NCI-H2171 (cell line): Measurements from ENCODE around the gene MYBBP1A.

Source experiments
- DNase-seq: peaks from one replicate; lab custom pipeline; 2025; lab: John Stamatoyannopoulos, UW

The MYBBP1A gene

DNA sequence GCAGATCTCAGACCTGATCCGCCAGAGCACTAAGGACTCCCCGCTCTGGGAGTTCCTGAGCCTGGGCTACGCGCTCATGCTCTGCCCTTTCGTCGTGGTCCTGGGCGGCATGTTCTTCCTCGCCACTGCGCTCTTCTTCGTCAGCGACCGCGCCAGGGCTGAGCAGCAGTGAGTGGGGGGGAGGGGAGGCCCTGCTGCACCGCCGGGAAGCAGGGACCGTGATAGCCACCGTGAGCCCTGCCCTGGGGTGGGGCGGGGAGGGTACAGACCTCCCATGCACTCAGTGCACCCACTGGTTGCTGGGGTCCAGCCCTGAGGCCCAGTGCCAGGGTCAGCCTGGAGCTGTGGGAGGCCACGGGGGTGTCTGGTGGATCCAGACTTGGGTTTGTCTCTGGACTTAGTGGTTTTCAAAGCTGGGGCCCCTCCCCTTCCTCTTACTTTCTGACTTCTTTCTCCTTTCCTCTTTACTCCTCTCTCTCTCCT lies 18.9 kb downstream of the MYBBP1A start:
- DNase-seq, result no peak

DNA sequence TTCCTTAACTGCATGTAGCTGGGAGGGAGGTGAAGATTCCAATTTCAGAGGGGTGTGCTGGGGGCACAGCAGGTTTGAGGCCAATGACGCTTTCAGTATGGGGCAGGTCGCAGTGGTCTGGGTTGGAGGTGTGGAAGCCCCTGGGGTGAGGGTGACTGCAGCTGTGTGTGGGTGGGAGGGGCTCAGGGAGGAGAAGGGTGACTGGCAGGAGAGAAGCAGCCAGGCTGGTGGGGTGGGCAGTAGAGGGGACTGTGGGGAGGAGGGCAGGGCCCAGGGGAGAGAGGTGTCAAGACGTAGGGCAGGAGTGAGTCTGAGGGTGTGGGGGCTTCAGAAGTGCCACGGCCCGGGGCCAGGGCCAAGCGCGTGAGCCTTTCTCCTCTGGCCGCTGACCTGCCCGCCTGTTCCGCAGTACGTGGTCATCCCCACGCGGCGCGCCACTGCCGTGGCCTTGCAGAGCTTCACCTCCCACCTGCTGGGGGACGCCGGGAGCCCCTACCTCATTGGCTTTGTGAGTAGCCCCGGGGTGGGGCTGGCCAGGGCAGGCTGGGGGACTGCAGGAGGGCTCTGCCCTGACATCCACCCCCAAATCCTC lies 19.4 kb downstream of the MYBBP1A start:
- DNase-seq, result no peak

- DNase-seq, result no peak
These were observed 20.1 kb downstream of the MYBBP1A start for GRCh38 chr17:4534928-4535666.

- no peak for DNase-seq
These were observed 20.7 kb downstream of the MYBBP1A start for GRCh38 chr17:4534515-4534914.

- no peak for DNase-seq
These were observed 21.4 kb downstream of the MYBBP1A start for GRCh38 chr17:4533523-4534504.

- no peak for DNase-seq
These were observed 22.2 kb downstream of the MYBBP1A start for GRCh38 chr17:4532860-4533522.

DNA sequence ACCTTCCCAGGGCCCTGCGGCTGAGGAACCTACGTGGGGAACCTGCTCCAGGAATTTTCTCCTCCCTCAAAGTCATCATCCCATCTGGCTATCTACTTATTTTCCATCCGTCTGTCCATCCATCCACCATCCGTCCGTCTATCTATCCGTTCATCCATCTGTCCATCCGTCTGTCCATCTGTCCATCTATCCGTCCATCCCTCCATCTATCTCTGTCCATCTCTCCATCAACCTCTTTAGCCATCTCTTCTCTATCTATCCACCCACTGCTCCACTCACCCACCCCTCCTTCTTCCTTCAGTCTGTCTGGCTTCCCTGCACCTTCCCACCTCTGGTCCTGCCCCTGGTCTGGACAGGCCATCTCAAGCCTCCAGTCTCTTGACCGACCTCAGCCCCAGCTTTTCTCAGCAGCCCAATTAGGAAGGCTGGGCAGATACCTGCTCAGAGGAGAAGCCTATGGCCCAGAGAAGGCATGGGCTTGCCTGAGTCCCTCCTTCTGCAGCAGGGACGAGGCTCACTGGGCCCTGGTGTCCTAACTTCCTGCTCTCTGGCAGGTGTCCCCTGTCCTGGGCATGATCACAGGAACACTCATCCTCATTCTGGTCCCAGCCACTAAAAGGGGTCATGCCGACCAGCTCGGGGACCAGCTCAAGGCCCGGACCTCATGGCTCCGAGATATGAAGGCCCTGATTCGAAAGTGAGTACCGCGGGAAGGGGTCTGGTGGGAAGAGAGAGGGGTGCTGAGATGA lies 23.0 kb downstream of the MYBBP1A start:
- no peak for DNase-seq

DNA sequence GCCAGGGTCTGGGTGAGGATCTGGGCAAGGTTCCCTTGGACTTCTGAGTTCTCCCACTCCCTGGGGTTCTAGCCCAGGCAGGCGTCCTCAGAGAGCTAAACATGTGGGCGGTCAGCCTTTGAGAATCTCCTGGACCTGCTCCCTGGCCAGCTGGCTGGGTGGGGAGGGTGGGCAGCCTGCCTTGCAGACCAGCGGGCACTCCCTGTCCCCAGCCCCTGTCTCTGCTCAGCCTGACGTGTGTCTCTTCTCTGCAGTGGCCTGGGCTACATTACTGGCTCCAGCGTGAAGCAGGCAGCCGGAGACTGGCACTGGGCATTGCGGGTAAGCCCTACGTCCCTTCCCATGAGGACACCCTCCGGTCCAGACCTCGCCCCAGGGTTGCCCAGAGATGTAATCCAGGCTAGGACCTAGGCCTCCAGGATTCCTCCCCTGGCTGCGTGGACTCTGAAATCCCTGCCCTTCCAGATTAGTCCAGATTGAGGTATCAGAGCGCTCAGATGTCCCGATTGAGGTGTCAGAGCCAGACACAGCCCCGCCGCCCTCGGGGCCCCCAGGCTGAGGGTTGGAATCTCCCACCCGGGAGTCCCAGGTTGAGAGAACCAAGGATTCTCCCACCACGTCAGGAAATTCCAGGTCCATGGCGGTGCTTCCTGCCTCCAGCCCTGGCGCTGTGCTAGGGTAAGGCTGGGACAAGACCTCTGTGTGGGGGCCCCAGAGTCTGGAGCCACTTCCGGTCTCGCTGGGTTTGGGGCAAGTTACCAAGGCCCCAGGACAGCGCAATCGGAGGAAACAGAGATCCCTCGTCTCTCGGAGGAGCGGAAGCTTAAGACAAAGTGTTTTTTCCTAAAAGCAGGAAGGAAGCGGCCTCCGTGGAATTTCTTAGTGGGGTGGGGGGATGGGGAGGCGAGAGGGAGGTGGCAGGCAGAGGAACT lies 24.1 kb downstream of the MYBBP1A start:
- no peak for DNase-seq

- DNase-seq, result no peak
These were observed 25.5 kb downstream of the MYBBP1A start for GRCh38 chr17:4529533-4530152.

DNA sequence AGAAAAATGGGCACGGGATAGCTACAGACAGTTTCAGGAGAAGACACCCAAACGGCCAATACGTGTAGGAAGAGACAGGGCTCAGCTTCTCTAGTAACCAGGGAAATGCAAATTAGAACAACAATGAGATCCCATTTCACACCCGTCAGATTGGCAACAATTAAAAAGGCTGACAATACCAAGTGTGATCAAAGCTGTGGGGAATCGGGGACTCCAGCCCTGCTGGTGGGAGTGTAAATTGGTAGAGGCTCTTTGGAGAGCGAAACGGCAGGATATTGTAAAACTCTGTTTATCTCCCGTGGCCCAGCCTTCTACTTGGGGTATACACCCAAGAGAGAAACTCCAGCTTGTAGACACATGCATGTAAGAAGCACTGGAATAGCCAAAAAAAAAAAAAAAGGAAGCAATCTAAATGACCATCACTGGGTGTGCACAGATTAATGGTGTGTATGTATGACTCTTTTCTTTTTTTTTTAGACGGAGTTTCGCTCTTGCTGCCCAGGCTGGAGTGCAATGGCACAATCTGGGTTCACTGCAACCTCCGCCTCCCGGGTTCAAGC lies 27.5 kb downstream of the MYBBP1A start:
- DNase-seq, result no peak

- no peak for DNase-seq
These were observed 28.1 kb downstream of the MYBBP1A start for GRCh38 chr17:4527134-4527533.

- DNase-seq, result no peak
These were observed 29.3 kb downstream of the MYBBP1A start for GRCh38 chr17:4525691-4526397.

- DNase-seq, result no peak
These were observed 31.2 kb downstream of the MYBBP1A start for GRCh38 chr17:4523946-4524345.

DNA sequence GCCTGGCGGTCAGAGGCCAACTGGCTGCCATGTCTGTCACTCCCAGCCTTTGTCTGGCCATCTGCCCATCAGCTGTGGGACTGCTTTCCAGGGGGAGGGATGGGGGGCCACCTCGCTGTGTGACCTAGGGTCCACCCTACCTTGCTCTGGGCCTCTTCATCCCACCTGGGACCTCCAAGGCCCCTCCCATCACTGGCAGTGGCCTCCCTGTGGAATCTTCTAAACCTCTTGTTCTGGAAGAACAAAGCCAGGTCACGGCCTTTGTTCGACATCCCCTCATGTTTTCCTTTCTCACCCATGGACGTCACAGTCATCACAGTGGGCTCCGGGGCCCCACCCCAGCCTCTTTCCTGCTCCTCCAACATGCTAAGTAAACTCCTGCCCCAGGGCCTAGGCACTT lies 32.5 kb downstream of the MYBBP1A start:
- no peak for DNase-seq

GRCh38 chr17:4520894-4521600 lies 34.1 kb downstream of the MYBBP1A start:
- DNase-seq, result no peak

DNA sequence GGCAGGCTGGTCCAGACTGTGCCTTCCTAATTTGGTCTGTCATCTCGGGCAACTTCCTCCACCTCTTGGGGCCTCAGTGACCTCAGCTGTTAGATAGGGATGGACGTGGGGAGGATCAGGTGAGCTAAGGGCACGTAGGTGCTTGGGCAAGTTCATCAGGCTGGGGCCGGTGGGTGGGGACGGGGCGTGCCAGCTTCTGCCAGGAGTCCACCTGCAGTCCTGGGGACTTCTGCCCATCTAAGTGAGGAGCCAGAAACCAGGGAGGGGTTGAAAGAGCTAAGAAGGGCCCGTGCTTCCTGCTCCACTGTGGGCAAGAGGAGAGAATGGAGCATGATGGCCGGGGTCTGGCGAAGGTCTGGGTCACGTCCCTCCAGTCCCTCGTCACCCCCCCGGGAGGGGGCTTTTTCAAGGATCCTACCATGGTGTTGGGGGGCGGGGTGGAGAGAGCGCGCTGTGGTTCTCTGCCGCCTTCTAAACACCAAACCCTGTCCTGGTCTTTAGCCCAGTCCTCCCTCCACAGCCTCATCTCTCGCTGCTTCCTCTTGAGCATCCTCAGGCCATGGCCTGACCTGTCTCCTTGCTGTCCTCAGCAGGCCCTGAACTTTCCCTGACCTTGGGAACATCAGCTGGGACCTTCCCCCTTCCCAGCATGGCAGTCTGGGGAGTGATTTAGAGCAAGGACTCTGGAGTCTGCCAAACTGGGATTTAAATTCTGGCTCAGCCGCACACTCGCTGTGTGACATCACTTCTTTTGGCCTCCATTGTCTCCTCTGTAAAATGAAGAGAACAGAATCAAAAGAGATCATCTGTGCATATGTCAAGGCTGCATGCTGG lies 34.9 kb downstream of the MYBBP1A start:
- no peak for DNase-seq

DNA sequence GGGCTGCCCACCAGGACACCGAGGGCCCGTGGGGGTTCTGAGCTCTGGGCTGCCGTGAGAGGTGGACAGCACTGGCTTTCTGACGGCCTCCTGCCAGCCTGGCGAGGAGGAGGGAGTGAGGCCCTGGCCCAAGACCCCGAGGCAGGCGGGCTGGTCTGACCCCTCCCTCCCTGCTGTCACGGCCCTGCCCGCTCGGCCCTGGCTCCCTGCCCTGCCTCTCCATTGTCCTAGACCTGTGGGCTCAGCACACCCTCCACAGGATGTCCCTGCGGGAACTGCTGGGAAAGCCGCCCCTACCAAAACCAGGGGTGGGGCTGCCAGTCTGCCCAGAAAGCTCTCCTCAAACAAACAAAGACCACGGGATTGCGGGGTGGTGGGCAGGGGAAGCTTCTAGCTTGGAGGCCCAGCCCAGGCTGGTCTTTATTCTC lies 35.8 kb downstream of the MYBBP1A start:
- DNase-seq, result no peak
